RWPE1 (cell line): ENCODE results near the gene PPFIBP1.

Experiments
- CTCF ChIA-PET: fragments of 350-600 bp; sonication (Branson Sonifier 250); formaldehyde crosslinking; extraction: SDS; loops from one replicate; lab custom pipeline; 2021; lab: Yijun Ruan, JAX
- POLR2A ChIA-PET: fragments of 400-600 bp; formaldehyde crosslinking; extraction: SDS; loops from one replicate; lab custom pipeline; 2020; ENCODE audit warnings: antibody characterized with exemption; ENCODE audit not compliant: low non-redundant PET; lab: Yijun Ruan, JAX
- DNase-seq: peaks from one replicate; pipeline ENCODE4 v3.0.0; 2012; ENCODE audit warnings: low spot score
- H3K27ac ChIP-seq: fragments of 450-650 bp; 2 replicates; pipeline ENCODE4 v1.5.1; 2017
- CTCF ChIP-seq: fragments of 450-650 bp; conservative IDR thresholded peaks from 2 replicates; pipeline ENCODE4 v1.5.1; 2017; ENCODE audit warnings: low read depth, mild to moderate bottlenecking

PPFIBP1 gene

GRCh38 chr12:27552886-27553560 is 29.0 kb downstream of the PPFIBP1 start:
- ChIA-PET CTCF (no interaction called here), POLR2A (no interaction called here)
- no peak for DNase-seq
- TF ChIP-seq CTCF: no peak
- H3K27ac ChIP-seq: 0 out of 2 replicates have a peak overlapping the region, but pooled peaks have one; percentile 34

GRCh38 chr12:27553941-27554340 is 29.9 kb downstream of the PPFIBP1 start:
- CTCF ChIA-PET: no interaction called here
- H3K27ac ChIP-seq: no peak overlapping the region

GRCh38 chr12:27554421-27555186 is 30.6 kb downstream of the PPFIBP1 start:
- ChIA-PET CTCF (no interaction called here), POLR2A (no interaction called here)
- H3K27ac ChIP-seq: peak overlapping the region; percentile 79
- DNase-seq: no peak
- TF ChIP-seq CTCF: no peak

More at GRCh38 chr12:27553941-27554340, 29.9 kb downstream of the PPFIBP1 start:
- TF ChIP-seq CTCF: no peak
- POLR2A ChIA-PET: no interaction called here
- no peak for DNase-seq

GRCh38 chr12:27555361-27555760 is 31.4 kb downstream of the PPFIBP1 start:
- peak overlapping the region; percentile 79 for H3K27ac ChIP-seq
- POLR2A ChIA-PET: no interaction called here
- DNase-seq: no peak
- no peak for TF ChIP-seq CTCF
- CTCF ChIA-PET: no interaction called here

GRCh38 chr12:27555925-27556778 is 32.1 kb downstream of the PPFIBP1 start:
- H3K27ac ChIP-seq: no peak overlapping the region
- no peak for DNase-seq
- TF ChIP-seq CTCF: no peak
- ChIA-PET POLR2A (no interaction called here), CTCF (interaction anchor here (0.6 kb wide), 1 partner anchor 221 kb away, joined by 3 read pairs; no protein-coding TSS in a partner anchor)

- H3K27ac ChIP-seq: no peak overlapping the region
- no peak for DNase-seq
- CTCF ChIA-PET: interaction anchor here (0.6 kb wide), 1 partner anchor 297 kb away, joined by 3 read pairs; no protein-coding TSS in a partner anchor
- POLR2A ChIA-PET: no interaction called here
- no peak for TF ChIP-seq CTCF
Observed at GRCh38 chr12:27560126-27560525, 36.1 kb downstream of the PPFIBP1 start.
